Epithelial cell of proximal tubule (primary cell): ENCODE measurements around the gene FRAS1. TPM values are rescaled to one million over a fixed set of nuclear protein-coding genes. Genes with fewer than 3 reads are reported as not detected.

ENCODE experiments used
- DNase-seq: peaks from one replicate; pipeline ENCODE4 v3.0.0-alpha.2; 2011; ENCODE audit warnings: low read depth
- H3K4me3 ChIP-seq: 2 replicates; pipeline ENCODE4 v1.5.1; 2011; ENCODE audit warnings: low read depth, mild to moderate bottlenecking, low read length
- CTCF ChIP-seq: conservative IDR thresholded peaks from 2 replicates; pipeline ENCODE4 v1.5.1; 2012; ENCODE audit warnings: low read depth, mild to moderate bottlenecking, low read length
- total RNA-seq: library from RNA; depleted of rRNA; stranded (reverse); fragments of >200 nt; gene quantifications from 2 replicates; pipeline ENCODE4 v1.2.3, GENCODE V29; 2015

FRAS1 gene
- total RNA-seq, 1 donor from 2014 or later: 9.1 TPM

DNA sequence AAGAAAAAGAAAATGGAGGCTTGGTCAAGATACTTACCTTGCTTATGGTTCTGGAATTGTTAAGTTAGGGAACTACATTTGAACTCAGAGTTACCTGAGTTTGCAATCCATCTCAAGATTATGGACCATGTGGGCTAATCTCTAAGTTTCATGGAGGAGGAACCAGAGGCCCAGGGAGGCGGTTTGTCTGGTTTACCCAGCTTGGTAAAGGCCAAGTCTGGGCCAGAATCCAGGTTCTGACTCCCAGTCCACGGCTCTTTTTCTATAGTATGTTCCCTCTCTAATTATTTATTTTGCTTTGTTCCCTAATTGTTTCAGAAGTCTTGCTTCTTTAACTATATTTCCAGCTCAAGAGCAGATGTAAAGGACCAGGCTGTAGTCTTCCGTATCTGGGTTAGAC is 168.1 kb downstream of the FRAS1 start:
- no peak for TF ChIP-seq CTCF
- H3K4me3 ChIP-seq: no peak overlapping the region
- no peak for DNase-seq

- TF ChIP-seq CTCF: no peak
- H3K4me3 ChIP-seq: no peak overlapping the region
- DNase-seq: no peak
These were observed 169.2 kb downstream of the FRAS1 start for GRCh38 chr4:78226279-78226678.

- TF ChIP-seq CTCF: no peak
- no peak overlapping the region for H3K4me3 ChIP-seq
- DNase-seq: no peak
These were observed 170.4 kb downstream of the FRAS1 start for GRCh38 chr4:78227411-78228057.

- no peak for TF ChIP-seq CTCF
- no peak for DNase-seq
- no peak overlapping the region for H3K4me3 ChIP-seq
These were observed 178.7 kb downstream of the FRAS1 start for GRCh38 chr4:78235800-78236199.

DNA sequence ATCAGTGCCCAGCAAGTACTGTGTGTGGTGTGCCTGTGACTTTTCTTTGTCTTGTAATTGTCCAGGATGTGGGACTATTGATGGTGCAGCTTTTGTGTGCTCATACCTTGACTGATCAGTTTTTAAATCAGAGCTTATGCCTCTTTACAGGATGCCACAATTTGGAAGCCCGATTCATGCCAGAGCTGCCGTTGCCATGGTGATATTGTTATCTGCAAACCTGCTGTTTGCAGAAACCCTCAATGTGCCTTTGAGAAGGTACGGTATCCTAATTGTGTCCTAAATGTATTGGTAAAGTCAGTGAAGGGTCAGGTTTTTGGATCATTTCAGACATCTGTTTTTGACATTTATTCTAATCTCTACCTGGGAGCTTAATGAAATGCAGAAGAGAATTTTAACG is 180.2 kb downstream of the FRAS1 start:
- TF ChIP-seq CTCF: no peak
- DNase-seq: no peak
- H3K4me3 ChIP-seq: no peak overlapping the region

GRCh38 chr4:78242071-78242470 is 184.9 kb downstream of the FRAS1 start:
- H3K4me3 ChIP-seq: no peak overlapping the region
- DNase-seq: no peak
- no peak for TF ChIP-seq CTCF
